SJSA1 (cell line): ENCODE results near the gene BCCIP. TPM values are rescaled to one million over a fixed set of nuclear protein-coding genes. Genes with fewer than 3 reads are reported as not detected.
A peak's percentile ranks its signal among the peaks of the same experiment; 100 is the strongest.

Source experiments
- DNase-seq, 2 experiments: peaks; one replicate each; pipeline ENCODE4 v3.0.0-alpha.2; 2015 to 2020; ENCODE audit warnings: low spot score in 2 of 2, low read depth in 1 of 2
- H3K27ac ChIP-seq: fragments of 250-450 bp; sonication (Bioruptor Pico); 2 replicates; pipeline ENCODE4 v1.5.1; 2020; ENCODE audit warnings: mild to moderate bottlenecking, moderate library complexity
- H3K27me3 ChIP-seq: fragments of 250-450 bp; sonication (Bioruptor Pico); replicated peaks from 2 replicates; pipeline ENCODE4 v1.5.1; 2020; ENCODE audit warnings: mild to moderate bottlenecking, moderate library complexity
- H3K36me3 ChIP-seq: fragments of 250-450 bp; sonication (Bioruptor Pico); 2 replicates; pipeline ENCODE4 v1.5.1; 2020; ENCODE audit warnings: mild to moderate bottlenecking
- H3K4me1 ChIP-seq: fragments of 250-450 bp; sonication (Bioruptor Pico); replicated peaks from 2 replicates; pipeline ENCODE4 v1.6.1; 2021; ENCODE audit warnings: mild to moderate bottlenecking
- H3K4me3 ChIP-seq: fragments of 250-450 bp; sonication (Bioruptor Pico); 2 replicates; pipeline ENCODE4 v1.5.1; 2020; ENCODE audit warnings: mild to moderate bottlenecking
- H3K9me3 ChIP-seq: fragments of 250-450 bp; sonication (Bioruptor Pico); replicated peaks from 2 replicates; pipeline ENCODE4 v1.5.1; 2020; ENCODE audit warnings: mild to moderate bottlenecking
- total RNA-seq: library from RNA; depleted of rRNA; stranded (reverse); fragments of >200 nt; shearing (Covaris generic); gene quantifications from 2 replicates; pipeline ENCODE4 v1.2.3, GENCODE V29; 2014

Gene BCCIP
- total RNA-seq, 1 experiment from 2014 or later, result 122 TPM

DNA sequence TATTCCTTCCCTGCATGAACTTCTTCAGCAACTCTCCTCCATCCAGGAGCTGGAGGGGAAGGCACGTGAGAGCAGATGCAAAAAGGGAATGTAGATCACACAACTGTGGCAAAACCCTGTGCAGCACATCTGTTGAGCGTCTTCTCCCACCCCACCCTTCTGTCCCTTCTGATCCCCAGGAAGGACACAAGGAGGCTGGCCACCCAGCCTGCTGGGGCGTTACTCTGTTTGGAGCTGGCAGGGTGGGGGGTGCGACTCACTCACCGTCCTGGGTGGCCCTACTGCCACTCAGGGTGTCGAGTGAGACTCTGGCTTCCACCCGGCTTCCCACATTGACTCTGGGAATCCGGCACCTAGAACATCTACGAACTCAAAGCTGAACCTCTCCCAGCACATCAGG lies 37.6 kb upstream of the BCCIP start:
- Histone ChIP-seq H3K4me3 (no peak overlapping the region), H3K4me1 (peaks cover 16% of the 10 kb centered on the region), H3K27ac (no peak overlapping the region), H3K9me3 (no peaks in the 10 kb centered on the region), H3K36me3 (peaks cover 9% of the 10 kb centered on the region), H3K27me3 (no peaks in the 10 kb centered on the region)
- DNase-seq, result peak; percentile 63 to 84

DNA sequence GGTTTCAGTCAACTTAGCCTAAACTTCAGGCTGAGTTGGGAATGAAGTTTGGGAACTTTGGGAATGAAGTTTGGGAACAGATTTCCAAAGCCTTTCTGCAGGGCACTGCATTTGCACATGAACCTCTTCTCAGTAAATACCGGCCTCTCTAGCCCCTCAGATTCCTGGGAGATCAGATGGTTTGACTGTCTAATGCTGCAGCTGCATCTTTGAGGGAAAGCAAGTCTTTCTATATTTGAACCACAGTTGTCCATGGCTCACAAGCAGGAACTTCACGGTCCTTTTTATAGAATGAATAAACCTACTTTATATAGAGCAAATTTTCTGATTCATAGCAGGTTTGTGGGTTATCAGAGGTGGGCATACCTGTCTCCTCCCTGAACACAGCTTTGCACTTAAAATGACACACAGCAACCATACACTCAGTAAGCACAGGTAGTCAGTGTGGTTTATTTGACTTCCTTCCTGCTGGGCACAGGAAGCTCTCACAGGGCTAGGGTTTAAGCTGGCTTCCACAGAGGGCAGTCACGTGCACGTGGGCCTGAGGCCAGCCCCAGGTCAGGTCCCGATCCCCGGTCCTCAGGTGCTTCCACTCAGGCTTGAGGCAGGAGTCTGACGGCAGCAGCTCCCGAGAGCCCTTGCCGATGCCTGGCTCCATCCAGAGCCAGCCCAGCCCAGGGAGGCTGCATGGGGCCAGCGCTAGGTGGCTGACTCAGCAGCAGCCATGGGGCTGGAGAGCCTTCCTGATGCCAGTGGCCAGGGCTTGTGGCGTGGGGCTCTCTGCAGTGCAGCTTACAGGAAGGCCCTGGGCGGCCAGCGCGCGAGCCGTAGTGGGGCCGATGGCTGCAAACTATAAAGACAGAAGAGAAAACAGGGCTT lies 35.0 kb upstream of the BCCIP start:
- H3K9me3 ChIP-seq, result no peaks in the 10 kb centered on the region
- H3K4me3 ChIP-seq, result no peak overlapping the region
- H3K4me1 ChIP-seq, result peaks cover 16% of the 10 kb centered on the region
- no peak overlapping the region for H3K27ac ChIP-seq
- no peaks in the 10 kb centered on the region for H3K27me3 ChIP-seq
- no peak for DNase-seq
- H3K36me3 ChIP-seq, result peaks cover 12% of the 10 kb centered on the region

DNA sequence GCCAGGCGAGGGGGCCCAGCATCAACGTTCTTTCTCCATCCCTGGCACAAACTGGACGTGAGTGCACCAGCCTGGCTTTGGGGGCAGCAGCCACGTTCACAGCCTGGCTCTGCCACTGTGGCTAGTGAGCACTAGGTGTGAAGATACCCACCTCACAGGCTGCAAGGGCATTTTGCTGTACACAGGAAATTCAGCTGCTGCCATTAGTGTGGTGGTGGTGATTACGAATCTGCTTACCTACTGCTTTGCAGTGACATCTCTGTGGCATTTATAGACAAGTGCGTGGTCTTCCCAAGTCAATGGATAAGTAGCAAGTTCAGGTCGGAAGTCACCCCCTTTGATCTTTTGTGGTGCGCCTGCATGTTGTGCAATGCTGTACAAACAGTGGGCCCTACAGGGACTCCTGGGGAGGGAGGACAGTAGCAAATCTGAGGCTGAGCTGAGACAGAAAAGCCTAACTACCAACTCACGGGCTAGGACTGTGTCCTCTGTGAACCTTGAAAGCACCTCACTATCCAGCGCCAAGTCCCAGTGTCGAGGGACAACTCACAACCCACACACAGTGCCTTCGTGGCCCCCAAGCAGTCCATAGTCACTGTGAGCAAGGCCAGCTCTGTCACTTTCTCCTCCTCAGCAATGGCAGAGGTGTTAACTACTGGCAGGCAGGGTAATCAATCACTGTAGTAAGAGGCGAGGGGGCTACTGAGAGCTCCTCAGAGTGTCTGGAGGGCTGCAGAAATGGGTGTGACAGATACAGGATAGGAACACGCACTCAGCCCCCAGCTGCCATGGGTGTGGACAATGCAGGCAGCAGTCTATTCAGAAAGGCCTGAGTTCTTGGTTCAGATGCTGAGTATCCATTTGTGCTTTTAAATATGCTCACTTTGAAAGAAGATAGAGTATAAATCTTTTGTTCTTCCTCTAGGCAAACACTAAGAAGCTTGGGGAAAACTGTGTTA lies 30.7 kb upstream of the BCCIP start:
- Histone ChIP-seq H3K4me3 (no peak overlapping the region), H3K4me1 (no peaks in the 10 kb centered on the region), H3K27me3 (no peaks in the 10 kb centered on the region), H3K36me3 (peaks cover 25% of the 10 kb centered on the region), H3K27ac (no peak overlapping the region), H3K9me3 (no peaks in the 10 kb centered on the region)
- DNase-seq, result no peak

- Histone ChIP-seq H3K4me3 (no peak overlapping the region), H3K9me3 (no peaks in the 10 kb centered on the region), H3K27ac (no peak overlapping the region), H3K4me1 (no peaks in the 10 kb centered on the region), H3K36me3 (peaks cover 25% of the 10 kb centered on the region), H3K27me3 (no peaks in the 10 kb centered on the region)
- DNase-seq, result no peak
Observed at GRCh38 chr10:125795128-125795527, 28.2 kb upstream of the BCCIP start.

DNA sequence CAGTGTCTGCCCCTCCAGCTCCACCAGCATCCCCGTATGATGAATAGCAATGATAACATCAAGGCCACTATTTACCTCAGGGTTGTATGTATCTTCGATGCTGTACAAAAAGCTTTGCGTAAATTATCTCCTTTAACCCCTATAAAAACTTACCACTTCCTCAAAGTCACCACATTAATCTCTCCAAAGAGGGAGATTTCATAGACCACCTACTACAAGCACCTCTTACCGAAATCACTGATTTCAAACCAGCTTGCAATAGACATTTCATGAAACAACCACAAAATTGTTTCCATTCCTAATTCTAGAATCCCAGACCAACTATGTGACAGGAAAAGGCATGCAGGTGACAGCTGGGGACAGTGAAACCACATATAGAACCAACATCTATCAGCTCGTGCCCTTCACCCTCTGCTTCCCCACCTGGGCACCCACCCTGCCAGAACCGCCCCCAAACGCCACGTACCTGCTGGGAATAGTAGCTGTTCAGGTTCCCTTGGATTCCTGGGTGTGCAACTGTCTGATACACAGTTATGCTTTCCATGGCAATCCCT lies 27.6 kb upstream of the BCCIP start:
- no peaks in the 10 kb centered on the region for H3K9me3 ChIP-seq
- no peak overlapping the region for H3K27ac ChIP-seq
- peaks cover 25% of the 10 kb centered on the region for H3K36me3 ChIP-seq
- H3K27me3 ChIP-seq, result no peaks in the 10 kb centered on the region
- no peaks in the 10 kb centered on the region for H3K4me1 ChIP-seq
- DNase-seq, result no peak
- H3K4me3 ChIP-seq, result no peak overlapping the region

- Histone ChIP-seq H3K36me3 (peaks cover 26% of the 10 kb centered on the region), H3K9me3 (no peaks in the 10 kb centered on the region), H3K27ac (no peak overlapping the region), H3K4me1 (no peaks in the 10 kb centered on the region), H3K4me3 (no peak overlapping the region), H3K27me3 (no peaks in the 10 kb centered on the region)
- DNase-seq, result no peak
Observed at GRCh38 chr10:125797424-125797823, 25.9 kb upstream of the BCCIP start.

GRCh38 chr10:125797994-125798662 lies 25.2 kb upstream of the BCCIP start:
- H3K36me3 ChIP-seq, result peaks cover 25% of the 10 kb centered on the region
- no peaks in the 10 kb centered on the region for H3K27me3 ChIP-seq
- H3K9me3 ChIP-seq, result no peaks in the 10 kb centered on the region
- no peak overlapping the region for H3K4me3 ChIP-seq
- H3K4me1 ChIP-seq, result no peaks in the 10 kb centered on the region
- H3K27ac ChIP-seq, result no peak overlapping the region
- no peak for DNase-seq

GRCh38 chr10:125799451-125800182 lies 23.7 kb upstream of the BCCIP start:
- DNase-seq, result no peak
- H3K27ac ChIP-seq, result no peak overlapping the region

DNA sequence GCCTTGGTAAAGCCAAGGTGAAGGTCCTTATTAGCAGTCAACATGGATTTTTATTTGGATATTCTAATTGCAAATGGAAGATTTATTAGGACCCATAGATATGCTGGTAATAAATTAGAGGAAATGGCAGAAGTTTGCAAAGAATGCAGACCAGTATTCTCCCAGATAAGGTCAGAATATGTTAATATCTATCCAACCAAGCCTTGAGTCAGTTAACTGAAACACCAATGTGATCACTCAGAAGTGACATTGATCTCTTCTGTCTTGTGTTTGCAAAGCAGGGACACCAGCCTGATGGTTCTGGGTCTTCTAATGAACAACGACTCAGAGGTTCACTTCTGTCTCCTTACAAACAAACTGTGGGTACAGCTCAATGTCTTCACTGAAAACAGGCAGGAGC lies 21.8 kb upstream of the BCCIP start:
- Histone ChIP-seq H3K4me3 (no peak overlapping the region), H3K27ac (no peak overlapping the region), H3K36me3 (peaks cover 28% of the 10 kb centered on the region), H3K9me3 (no peaks in the 10 kb centered on the region), H3K27me3 (no peaks in the 10 kb centered on the region), H3K4me1 (no peaks in the 10 kb centered on the region)
- no peak for DNase-seq

More at GRCh38 chr10:125799451-125800182, 23.7 kb upstream of the BCCIP start:
- no peak overlapping the region for H3K4me3 ChIP-seq
- H3K4me1 ChIP-seq, result no peaks in the 10 kb centered on the region
- no peaks in the 10 kb centered on the region for H3K27me3 ChIP-seq
- no peaks in the 10 kb centered on the region for H3K9me3 ChIP-seq
- peaks cover 22% of the 10 kb centered on the region for H3K36me3 ChIP-seq

DNA sequence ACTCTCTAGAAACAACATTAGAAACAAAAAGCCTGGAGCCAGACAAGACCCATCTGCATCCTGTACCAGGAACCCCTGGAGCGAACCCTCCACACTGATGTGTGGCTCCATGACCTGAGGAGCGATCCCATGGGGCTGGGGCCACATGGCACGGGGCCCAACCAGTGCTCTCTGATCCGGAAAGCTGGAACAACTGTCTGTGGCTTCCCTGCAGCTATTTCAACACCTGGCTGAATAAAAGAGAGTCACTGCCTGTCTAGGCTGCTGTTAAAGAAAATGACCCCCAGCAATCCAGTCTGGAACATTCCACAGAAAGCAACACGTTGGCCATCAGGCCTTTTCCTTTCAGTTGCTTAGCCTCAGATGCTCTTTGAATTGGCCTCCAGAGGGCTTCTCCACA lies 21.2 kb upstream of the BCCIP start:
- H3K4me1 ChIP-seq, result no peaks in the 10 kb centered on the region

GRCh38 chr10:125802739-125803138 lies 20.6 kb upstream of the BCCIP start:
- Histone ChIP-seq H3K9me3 (no peaks in the 10 kb centered on the region), H3K27ac (no peak overlapping the region), H3K4me1 (no peaks in the 10 kb centered on the region), H3K4me3 (no peak overlapping the region), H3K27me3 (no peaks in the 10 kb centered on the region), H3K36me3 (peaks cover 27% of the 10 kb centered on the region)
- no peak for DNase-seq

More for the DNA sequence above, 21.2 kb upstream of the BCCIP start:
- H3K36me3 ChIP-seq, result peaks cover 33% of the 10 kb centered on the region
- no peak overlapping the region for H3K4me3 ChIP-seq
- H3K27me3 ChIP-seq, result no peaks in the 10 kb centered on the region
- no peaks in the 10 kb centered on the region for H3K9me3 ChIP-seq
- H3K27ac ChIP-seq, result no peak overlapping the region
- no peak for DNase-seq

DNA sequence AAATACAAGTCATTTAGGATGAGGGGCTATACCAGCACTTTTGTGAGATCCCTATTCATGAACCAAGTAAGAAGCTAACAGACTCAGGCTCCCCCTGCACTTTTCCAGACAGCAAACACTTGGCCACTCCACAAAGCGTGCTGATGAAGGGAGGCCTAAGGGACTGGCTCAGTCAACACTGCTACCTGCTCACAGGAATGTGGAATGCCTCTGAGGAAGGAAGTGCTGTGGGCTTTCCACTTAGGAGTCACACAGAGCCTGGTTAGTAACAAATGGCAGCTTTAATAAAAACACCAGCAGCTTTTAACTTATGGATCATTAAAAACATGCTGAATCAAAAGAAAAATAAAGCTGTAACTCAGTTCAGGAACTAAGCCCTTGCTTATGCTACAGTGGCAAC lies 15.3 kb upstream of the BCCIP start:
- H3K27me3 ChIP-seq, result no peaks in the 10 kb centered on the region
- no peaks in the 10 kb centered on the region for H3K4me1 ChIP-seq
- no peak for DNase-seq

DNA sequence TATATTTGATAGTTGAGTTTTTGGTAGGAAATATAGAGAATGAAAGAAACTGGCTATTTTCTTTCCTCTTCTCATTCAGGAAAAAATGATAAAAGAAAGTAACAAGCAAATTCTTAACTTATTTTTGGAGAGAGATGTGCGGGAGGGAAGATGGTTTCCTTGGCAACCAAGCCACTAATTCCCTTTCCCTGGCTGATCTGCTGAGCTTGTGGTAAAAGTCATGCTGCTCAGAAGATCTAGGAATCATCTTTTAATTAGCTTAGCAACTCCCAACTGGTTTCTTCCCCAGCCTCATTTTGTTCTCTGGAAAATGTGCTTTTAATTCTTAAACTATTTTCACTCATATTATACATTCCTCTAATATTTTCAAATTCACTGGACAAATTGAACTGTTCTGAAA lies 12.1 kb upstream of the BCCIP start:
- Histone ChIP-seq H3K9me3 (no peaks in the 10 kb centered on the region), H3K27ac (no peak overlapping the region), H3K4me3 (no peak overlapping the region), H3K4me1 (no peaks in the 10 kb centered on the region), H3K36me3 (peaks cover 44% of the 10 kb centered on the region), H3K27me3 (no peaks in the 10 kb centered on the region)
- DNase-seq, result no peak

More for the DNA sequence above, 15.3 kb upstream of the BCCIP start:
- no peak overlapping the region for H3K27ac ChIP-seq
- H3K9me3 ChIP-seq, result no peaks in the 10 kb centered on the region
- H3K36me3 ChIP-seq, result peaks cover 44% of the 10 kb centered on the region
- no peak overlapping the region for H3K4me3 ChIP-seq
